DMS114 treated with DMSO at 0.1 percent for 48 hours (cell line): ENCODE results near the gene HMSD.
"Not testable (repeated sequence)": the region's sequence is repeated elsewhere in the genome, so short reads cannot be mapped to it uniquely, and the experiment has no call there.

ENCODE experiments used
- DNase-seq: peaks from one replicate; lab custom pipeline; 2025; ENCODE audit not compliant: unreplicated experiment; lab: John Stamatoyannopoulos, UW

HMSD gene, protein sequence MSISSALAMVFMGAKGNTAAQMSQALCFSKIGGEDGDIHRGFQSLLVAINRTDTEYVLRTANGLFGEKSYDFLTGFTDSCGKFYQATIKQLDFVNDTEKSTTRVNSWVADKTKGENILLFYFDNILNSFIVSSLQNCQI

GRCh38 chr18:63949068-63949737 is at the start of gene HMSD:
TSS of gene HMSD (plus strand) at chr18:63949301. CDS start at chr18:63953456, 4,155 bp downstream.
- DNase-seq, result no peak

- no peak for DNase-seq
Measured at GRCh38 chr18:63903851-63904570, 45.1 kb upstream of the HMSD start.

GRCh38 chr18:63904694-63905093 is 44.4 kb upstream of the HMSD start:
- DNase-seq, result no peak

DNA sequence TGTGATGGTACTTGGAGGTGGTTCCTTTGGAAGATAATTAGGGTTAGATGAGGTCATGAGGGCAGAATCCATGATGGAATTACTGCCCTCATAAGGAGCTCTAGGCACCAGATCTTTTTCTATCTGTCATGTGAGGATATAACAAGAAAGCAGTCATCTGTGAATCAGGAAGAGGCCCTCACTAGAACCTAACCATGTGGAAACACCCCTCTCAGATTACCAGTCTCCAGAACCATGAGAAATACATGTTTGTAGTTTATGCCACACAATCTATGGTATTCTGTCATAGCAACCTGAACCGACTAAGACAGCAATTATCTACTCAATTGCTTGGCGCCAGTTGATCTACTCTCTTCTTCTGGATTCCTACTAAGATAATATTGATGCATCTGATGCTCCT is 43.7 kb upstream of the HMSD start:
- DNase-seq, result no peak

GRCh38 chr18:63906056-63906455 is 43.0 kb upstream of the HMSD start:
- no peak for DNase-seq

DNA sequence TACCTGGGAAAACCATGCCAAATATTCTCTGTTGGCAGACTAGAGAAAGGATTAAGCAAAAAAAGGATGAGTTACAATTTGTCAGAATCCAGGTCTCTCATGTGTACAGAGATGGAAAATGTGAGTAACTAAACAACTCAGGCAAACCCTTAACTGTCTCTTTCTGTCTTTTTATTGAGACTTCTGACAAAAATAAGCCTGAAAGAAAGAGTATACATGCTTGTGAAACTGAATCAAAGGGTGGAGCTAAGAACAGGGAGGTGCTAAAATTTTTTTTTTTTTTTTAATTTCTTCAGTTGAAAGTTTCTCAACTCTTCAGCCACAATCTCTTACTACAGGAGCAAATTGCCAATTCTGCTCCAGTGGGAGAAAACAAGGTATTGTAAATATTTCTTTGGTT is 41.4 kb upstream of the HMSD start, which contains the start of gene SERPINB10:
SERPINB10 (plus strand) TSS at position 295 of the 400 bp plus-strand sequence. CDS start 7,553 bp downstream, outside the sequence.
- DNase-seq, result no peak

DNA sequence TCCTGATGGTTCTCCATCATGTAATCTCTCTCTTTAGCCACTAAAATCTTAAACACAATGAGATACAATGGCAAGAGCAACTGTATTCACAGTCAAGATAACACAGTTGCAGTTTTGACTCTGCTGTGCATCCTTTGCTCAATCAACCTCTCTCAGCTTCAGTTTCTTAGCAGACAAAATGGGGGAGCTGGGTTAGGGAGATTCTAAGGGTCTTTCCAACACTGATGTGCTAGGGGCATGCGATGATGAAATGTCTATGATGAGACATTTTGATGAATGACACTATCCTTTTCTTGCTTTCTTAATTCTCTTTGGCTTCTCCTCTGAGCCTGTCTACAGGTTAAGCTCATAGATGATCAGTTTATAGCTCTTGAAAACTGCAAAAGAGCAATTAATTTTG is 40.2 kb upstream of the HMSD start:
- DNase-seq, result no peak

- no peak for DNase-seq
Measured at GRCh38 chr18:63909870-63910269, 39.2 kb upstream of the HMSD start.

DNA sequence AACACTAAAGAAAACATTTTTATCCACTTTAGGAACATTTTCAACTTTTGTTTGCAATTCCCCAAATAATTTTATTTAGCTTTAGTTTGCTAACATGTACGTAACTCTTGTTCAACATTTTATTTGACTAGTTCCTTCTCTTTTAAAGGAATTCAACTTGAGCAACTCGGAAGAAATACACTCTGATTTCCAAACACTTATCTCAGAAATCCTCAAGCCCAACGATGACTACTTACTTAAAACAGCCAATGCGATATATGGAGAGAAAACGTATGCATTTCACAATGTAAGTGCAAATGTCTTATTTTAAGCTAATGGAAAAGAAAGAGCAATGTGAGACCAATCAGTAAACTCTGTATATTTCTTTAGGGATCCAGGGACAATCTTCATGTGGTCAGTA is 31.3 kb upstream of the HMSD start:
- no peak for DNase-seq

- DNase-seq, result no peak
Measured at GRCh38 chr18:63922049-63922448, 27.1 kb upstream of the HMSD start.

DNA sequence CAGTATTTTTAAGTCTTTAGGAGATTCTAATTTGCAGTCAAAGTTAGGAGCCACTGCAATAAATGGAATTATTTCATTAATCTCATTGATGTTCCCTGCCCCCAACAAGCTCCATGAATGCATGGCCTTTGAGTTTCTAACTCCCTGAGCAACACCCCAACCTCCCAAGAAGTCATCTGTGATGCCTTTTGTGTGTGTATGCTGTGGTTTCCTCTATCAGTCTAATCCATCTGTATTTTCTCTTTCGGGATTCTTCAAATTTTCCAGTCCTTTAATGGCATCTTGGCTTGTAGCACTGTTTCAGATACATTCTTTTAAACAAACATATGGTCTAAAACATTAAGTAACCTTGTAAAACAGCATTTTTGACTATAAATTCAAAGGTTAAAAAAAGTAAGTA is 24.6 kb upstream of the HMSD start:
- DNase-seq, result no peak

DNA sequence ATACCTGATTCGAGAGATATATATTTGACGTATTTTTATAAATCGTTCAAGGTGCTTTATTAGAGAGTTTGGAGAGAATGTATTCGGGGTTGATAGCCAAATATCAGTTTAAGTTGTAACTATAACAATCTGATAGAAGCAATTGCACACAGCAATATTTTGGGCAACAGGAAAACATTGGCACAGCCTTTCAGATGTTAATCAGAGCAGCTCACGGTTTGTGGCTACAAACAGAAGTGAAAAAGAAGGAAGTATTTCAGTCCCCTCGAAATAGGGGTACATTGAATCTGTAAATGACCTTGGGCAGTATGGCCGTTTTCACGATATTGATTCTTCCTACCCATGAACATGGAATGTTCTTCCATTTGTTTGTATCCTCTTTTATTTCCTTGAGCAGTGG is 20.8 kb upstream of the HMSD start:
- DNase-seq, result no peak

GRCh38 chr18:63929369-63929768 is 19.7 kb upstream of the HMSD start:
- not testable (repeated sequence) for DNase-seq

GRCh38 chr18:63930773-63931354 is 18.2 kb upstream of the HMSD start:
- DNase-seq, result no peak

- no peak for DNase-seq
Measured at GRCh38 chr18:63936156-63936931, 12.8 kb upstream of the HMSD start.

DNA sequence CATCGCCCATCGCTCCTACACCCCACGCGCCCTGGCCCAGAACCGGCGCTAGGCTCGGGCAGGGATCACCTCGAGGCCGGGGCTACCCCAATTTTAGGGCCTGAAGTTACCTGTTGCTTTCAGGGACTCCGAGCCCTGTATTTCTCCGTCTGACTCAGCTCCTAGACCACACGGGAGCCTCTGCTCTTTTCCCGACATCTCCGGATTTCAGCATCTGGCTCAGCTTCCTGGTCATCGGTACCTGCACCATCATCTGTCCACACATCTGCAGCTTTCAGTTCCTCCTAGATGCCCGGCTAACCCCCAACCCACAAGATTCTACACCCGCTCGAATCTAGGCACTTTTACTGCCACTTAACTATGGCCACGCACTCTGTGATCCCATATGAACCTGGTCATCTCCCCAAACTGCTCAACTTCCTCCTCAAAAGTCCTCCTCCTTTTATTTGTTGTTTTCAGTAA is 12.1 kb upstream of the HMSD start:
- no peak for DNase-seq

- DNase-seq, result no peak
Measured at GRCh38 chr18:63940008-63940407, 9.1 kb upstream of the HMSD start.

DNA sequence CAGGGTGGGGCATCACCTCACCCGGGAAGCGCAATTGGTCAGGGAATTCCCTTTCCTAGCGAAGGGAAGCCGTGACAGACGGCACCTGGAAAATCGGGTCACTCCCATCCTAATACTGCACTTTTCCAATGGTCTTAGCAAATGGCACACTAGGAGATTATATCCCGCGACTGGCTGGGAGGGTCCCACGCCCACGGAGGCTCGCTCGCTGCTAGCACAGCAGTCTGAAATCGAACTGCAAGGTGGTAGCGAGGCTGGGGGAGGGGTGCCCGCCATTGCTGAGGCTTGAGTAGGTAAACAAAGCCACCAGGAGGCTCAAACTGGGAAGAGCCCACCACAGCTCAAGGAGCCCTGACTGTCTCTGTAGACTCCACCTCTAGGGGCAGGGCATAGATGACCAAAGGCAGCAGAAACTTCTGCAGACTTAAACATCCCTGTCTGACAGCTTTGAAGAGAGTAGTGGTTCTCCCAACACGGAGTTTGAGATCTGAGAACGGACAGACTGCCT is 8.5 kb upstream of the HMSD start:
- not testable (repeated sequence) for DNase-seq

- no peak for DNase-seq
Measured at GRCh38 chr18:63947051-63947790, 1.9 kb upstream of the HMSD start.

DNA sequence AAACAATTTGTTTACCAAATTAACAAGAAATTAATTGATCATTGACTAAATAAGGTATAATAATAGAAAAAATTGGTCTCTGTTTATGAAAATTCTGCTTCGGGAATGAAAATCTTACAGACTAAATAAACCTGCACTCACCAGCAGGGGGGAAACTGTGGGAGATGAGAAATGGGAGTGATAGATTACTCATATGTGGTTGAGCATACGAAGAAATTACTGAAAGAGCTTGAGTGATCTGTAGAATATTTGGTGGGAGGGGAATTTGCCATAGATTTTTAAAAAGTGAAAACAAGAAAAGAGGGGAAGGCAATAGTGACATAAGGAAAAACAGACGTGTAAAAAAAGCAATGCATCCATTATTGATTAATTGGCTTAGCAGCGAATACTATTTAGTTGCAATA is 2.2 kb downstream of the HMSD start:
- DNase-seq, result no peak
